OCI-LY7 (cell line): ENCODE measurements around the gene ATP2A1. TPM values are rescaled to one million over a fixed set of nuclear protein-coding genes. Genes with fewer than 3 reads are reported as not detected.

Source experiments
- BruUV-seq: library from RNA; stranded (reverse); fragments of 400-500 nt; replicated peaks from 2 replicates; lab custom pipeline; 2021; lab: Mats Ljungman, UMichigan
- CTCF ChIA-PET: fragments of 300-600 bp; sonication (Branson Sonifier 250); formaldehyde crosslinking; loops from one replicate; lab custom pipeline; 2022; ENCODE audit warnings: antibody characterized with exemption; ENCODE audit not compliant: unreplicated experiment; lab: Charles Lee
- POLR2A ChIA-PET: fragments of 300-600 bp; sonication (Branson Sonifier 250); formaldehyde crosslinking; loops from one replicate; lab custom pipeline; 2022; ENCODE audit warnings: antibody characterized with exemption; lab: Charles Lee
- DNase-seq: peaks from one replicate; pipeline ENCODE4 v3.0.0-alpha.2; 2015; ENCODE audit warnings: low spot score
- H2AFZ ChIP-seq: fragments of 200-600 bp; sonication (generic), shearing (Covaris generic); 2 replicates; pipeline ENCODE4 v1.6.1; 2014; ENCODE audit warnings: mild to moderate bottlenecking, antibody characterized with exemption, low read length, moderate library complexity
- H3K27ac ChIP-seq: fragments of 200-600 bp; sonication (generic); 2 replicates; pipeline ENCODE4 v1.5.1; 2014; ENCODE audit warnings: mixed run types, low read depth, mild to moderate bottlenecking, moderate library complexity, low read length, inconsistent platforms; ENCODE audit not compliant: poor library complexity, severe bottlenecking
- H3K36me3 ChIP-seq: fragments of 200-600 bp; sonication (generic); 2 replicates; pipeline ENCODE4 v1.6.1; 2014; ENCODE audit warnings: mild to moderate bottlenecking, antibody characterized with exemption, low read length, moderate library complexity, mixed read lengths; ENCODE audit not compliant: insufficient read depth
- H3K4me1 ChIP-seq: fragments of 200-600 bp; sonication (generic); 2 replicates; pipeline ENCODE4 v1.5.1; 2014; ENCODE audit warnings: mild to moderate bottlenecking, low read length; ENCODE audit not compliant: insufficient read depth, poor library complexity, severe bottlenecking
- H3K4me2 ChIP-seq: fragments of 200-600 bp; sonication (generic); 2 replicates; pipeline ENCODE4 v1.6.1; 2014; ENCODE audit warnings: mild to moderate bottlenecking, low read length
- H3K4me3 ChIP-seq: fragments of 200-600 bp; sonication (generic); 2 replicates; pipeline ENCODE4 v1.5.1; 2014; ENCODE audit warnings: mild to moderate bottlenecking, low read depth, low read length; ENCODE audit not compliant: poor library complexity, severe bottlenecking
- H3K79me2 ChIP-seq: fragments of 200-600 bp; sonication (generic); 2 replicates; pipeline ENCODE4 v1.6.1; 2016; ENCODE audit warnings: low read depth, mild to moderate bottlenecking, low read length, moderate library complexity, mixed read lengths; ENCODE audit not compliant: insufficient read depth
- H3K9me2 ChIP-seq: fragments of 200-600 bp; sonication (generic); 2 replicates; pipeline ENCODE4 v1.6.1; 2016; ENCODE audit warnings: mild to moderate bottlenecking, low read length, mixed read lengths; ENCODE audit not compliant: insufficient read depth
- H3K9me3 ChIP-seq: fragments of 200-600 bp; sonication (generic); 2 replicates; pipeline ENCODE4 v1.6.1; 2014; ENCODE audit warnings: mild to moderate bottlenecking, mixed run types, low read length, mixed read lengths
- H4K20me1 ChIP-seq: fragments of 200-600 bp; sonication (generic); 2 replicates; pipeline ENCODE4 v1.6.1; 2014; ENCODE audit warnings: mild to moderate bottlenecking, antibody characterized with exemption, low read length, moderate library complexity, mixed read lengths; ENCODE audit not compliant: insufficient read depth
- EZH2phosphoT487 ChIP-seq: fragments of 200-600 bp; sonication (generic); IDR thresholded peaks from 2 replicates; pipeline ENCODE4 v1.6.1; 2018; ENCODE audit warnings: low read depth, borderline replicate concordance, mild to moderate bottlenecking, mixed run types, antibody characterized with exemption, low read length, moderate library complexity, mixed read lengths
- intact Hi-C: fragments of 100-400 bp; cut with micrococcal nuclease; formaldehyde crosslinking; loops from one replicate; pipeline ENCODE4 v1.10.0; 2022; ENCODE audit not compliant: unreplicated experiment
- total RNA-seq, 2 experiments: library from RNA; depleted of rRNA in 1 of 2; stranded (reverse); fragments of >200 nt in 1 of 2; shearing (Covaris generic) in 1 of 2; gene quantifications; 2 replicates each; pipeline ENCODE4 v1.2.3, GENCODE V29; 2014 to 2022
- TF ChIP-seq, protein P1 (sequence below): fragments of 200-600 bp; sonication (generic); conservative IDR thresholded peaks from 2 replicates; pipeline ENCODE4 v1.5.1; 2014; ENCODE audit warnings: mild to moderate bottlenecking, antibody characterized with exemption, low read length, moderate library complexity, mixed read lengths

ATP2A1 gene
- total RNA-seq, 2 experiments from 2014 or later: 5.0 TPM

DNA sequence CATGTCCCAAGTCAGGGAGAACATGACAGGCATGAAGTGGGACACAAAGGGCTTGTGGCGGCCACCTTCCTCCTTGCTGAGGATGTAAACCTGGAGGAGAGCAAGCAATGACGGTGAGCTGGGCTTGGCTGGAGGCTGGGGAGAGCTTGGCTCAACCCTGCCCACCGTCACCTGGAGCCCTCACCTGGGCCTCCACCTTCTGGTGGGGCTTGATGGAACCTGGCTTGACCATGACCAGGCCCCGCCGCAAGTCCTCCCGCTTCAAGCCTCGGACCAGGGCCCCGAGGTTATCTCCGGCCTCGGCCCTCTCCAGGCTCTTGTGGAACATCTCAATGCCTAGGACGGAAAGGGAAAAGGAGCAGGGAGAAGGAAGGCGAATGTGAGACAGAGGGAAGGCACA lies 34.5 kb upstream of the ATP2A1 start:
- DNase-seq: no peak
- Histone ChIP-seq H3K36me3 (peaks cover 62% of the 10 kb centered on the region), H3K79me2 (peaks cover 31% of the 10 kb centered on the region), H3K9me2 (no peaks in the 10 kb centered on the region), H3K4me2 (no peak overlapping the region), H3K9me3 (no peaks in the 10 kb centered on the region), H4K20me1 (peaks cover 10% of the 10 kb centered on the region), H2AFZ (no peak overlapping the region), H3K4me1 (peaks cover 17% of the 10 kb centered on the region), H3K27ac (no peak overlapping the region), H3K4me3 (no peak overlapping the region)
- no peak for TF ChIP-seq EZH2phosphoT487
- TF ChIP-seq, protein P1, sequence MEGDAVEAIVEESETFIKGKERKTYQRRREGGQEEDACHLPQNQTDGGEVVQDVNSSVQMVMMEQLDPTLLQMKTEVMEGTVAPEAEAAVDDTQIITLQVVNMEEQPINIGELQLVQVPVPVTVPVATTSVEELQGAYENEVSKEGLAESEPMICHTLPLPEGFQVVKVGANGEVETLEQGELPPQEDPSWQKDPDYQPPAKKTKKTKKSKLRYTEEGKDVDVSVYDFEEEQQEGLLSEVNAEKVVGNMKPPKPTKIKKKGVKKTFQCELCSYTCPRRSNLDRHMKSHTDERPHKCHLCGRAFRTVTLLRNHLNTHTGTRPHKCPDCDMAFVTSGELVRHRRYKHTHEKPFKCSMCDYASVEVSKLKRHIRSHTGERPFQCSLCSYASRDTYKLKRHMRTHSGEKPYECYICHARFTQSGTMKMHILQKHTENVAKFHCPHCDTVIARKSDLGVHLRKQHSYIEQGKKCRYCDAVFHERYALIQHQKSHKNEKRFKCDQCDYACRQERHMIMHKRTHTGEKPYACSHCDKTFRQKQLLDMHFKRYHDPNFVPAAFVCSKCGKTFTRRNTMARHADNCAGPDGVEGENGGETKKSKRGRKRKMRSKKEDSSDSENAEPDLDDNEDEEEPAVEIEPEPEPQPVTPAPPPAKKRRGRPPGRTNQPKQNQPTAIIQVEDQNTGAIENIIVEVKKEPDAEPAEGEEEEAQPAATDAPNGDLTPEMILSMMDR: no peak
- ChIA-PET CTCF (no interaction called here), POLR2A (interaction anchor here (1.7 kb wide), 1 partner anchor 21 kb away, joined by 4 read pairs; the partner anchor contains the start of gene ATXN2L)
- BruUV-seq: no TSS peak
- intact Hi-C loops: no loop called here

DNA sequence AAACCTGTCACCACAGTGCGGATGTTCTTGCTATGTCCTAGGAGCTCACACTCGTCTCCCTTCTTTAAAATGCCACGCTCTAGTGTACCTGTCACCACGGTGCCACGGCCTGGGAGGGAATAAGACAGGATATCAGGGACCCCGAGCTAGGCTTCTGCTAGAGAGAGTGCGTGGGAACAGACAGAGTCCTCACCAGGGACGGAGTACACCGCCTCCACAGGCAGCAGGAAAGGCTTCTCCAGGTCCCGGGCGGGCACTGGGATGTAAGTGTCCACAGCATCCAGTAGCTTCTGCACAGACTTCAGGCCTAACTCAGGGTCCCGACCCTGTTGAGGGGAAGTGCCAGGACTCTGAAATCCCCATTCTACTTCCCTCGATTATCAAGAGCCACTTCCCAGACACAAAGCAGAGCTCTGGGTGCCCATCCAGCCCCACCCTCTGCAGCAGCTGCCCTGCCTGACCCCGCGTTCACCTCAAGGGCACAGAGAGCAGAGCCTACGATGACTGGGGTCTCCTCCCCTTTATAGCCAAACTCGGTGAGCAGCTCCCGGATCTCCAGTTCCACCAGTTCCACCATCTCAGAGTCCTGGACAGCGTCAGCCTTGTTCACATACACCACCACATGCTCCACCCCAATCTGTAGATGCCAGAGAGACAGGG lies 33.9 kb upstream of the ATP2A1 start:
- ChIA-PET CTCF (interaction anchor here (1.3 kb wide), 1 partner anchor 18 kb away, joined by 3 read pairs; no protein-coding TSS in a partner anchor), POLR2A (interaction anchor here (0.9 to 1.7 kb wide), 3 partner anchors 18 to 100 kb away, joined by 3 to 4 read pairs (median 4); partner anchors contain the start of gene ATXN2L)
- Histone ChIP-seq H3K4me2 (peak overlapping the region; percentile 93), H3K9me3 (no peaks in the 10 kb centered on the region), H2AFZ (no peak overlapping the region), H3K9me2 (no peaks in the 10 kb centered on the region), H4K20me1 (peaks cover 10% of the 10 kb centered on the region), H3K27ac (no peak overlapping the region), H3K36me3 (peaks cover 56% of the 10 kb centered on the region), H3K4me1 (peaks cover 17% of the 10 kb centered on the region), H3K4me3 (peak overlapping the region; percentile 95), H3K79me2 (peaks cover 31% of the 10 kb centered on the region)
- no peak for DNase-seq
- no peak for TF ChIP-seq EZH2phosphoT487
- TF ChIP-seq, protein P1: no peak
- BruUV-seq: TSS peak; percentile 79
- intact Hi-C loops: no loop called here

DNA sequence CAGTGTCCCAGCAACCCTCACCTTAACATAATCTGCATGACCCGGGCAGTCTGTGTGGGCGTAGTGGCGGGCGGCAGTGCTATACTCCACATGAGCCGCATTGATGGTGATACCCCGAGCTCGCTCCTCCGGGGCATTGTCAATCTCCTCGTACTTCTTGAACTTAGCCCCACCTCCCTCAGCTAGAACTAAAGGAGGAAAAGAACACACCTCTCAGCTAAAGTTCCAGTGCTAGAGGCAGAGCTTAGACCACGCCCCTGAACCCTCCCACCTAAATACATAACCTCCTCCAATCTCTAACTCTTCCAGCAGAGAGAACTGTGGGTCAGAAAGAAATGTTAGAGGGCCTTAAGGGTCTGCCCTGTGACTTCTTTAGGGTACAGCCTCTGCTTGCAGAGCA lies 33.0 kb upstream of the ATP2A1 start:
- peak; percentile 65 for DNase-seq
- peaks cover 10% of the 10 kb centered on the region for H4K20me1 ChIP-seq
- no peak overlapping the region for H2AFZ ChIP-seq
- peak overlapping the region; percentile 95 for H3K4me3 ChIP-seq
- H3K36me3 ChIP-seq: peaks cover 47% of the 10 kb centered on the region
- no peaks in the 10 kb centered on the region for H3K9me3 ChIP-seq
- H3K27ac ChIP-seq: peak overlapping the region; percentile 50
- ChIA-PET CTCF (interaction anchor here (1.3 kb wide), 1 partner anchor 18 kb away, joined by 3 read pairs; no protein-coding TSS in a partner anchor), POLR2A (interaction anchor here (0.9 to 1.7 kb wide), 3 partner anchors 17 to 99 kb away, joined by 3 to 4 read pairs (median 4); partner anchors contain the start of gene ATXN2L)
- intact Hi-C loops: no loop called here
- no TSS peak for BruUV-seq
- no peak for TF ChIP-seq EZH2phosphoT487
- TF ChIP-seq, protein P1: no peak
- H3K9me2 ChIP-seq: no peaks in the 10 kb centered on the region
- H3K79me2 ChIP-seq: peaks cover 31% of the 10 kb centered on the region
- H3K4me1 ChIP-seq: peaks cover 17% of the 10 kb centered on the region
- H3K4me2 ChIP-seq: peak overlapping the region; percentile 93
